Superior temporal gyrus (tissue), 1 donor: ENCODE data around the gene DTWD2.
"Not testable (repeated sequence)": the region's sequence is repeated elsewhere in the genome, so short reads cannot be mapped to it uniquely, and the experiment has no call there.

Source experiments
- DNase-seq: peaks from one replicate; pipeline ENCODE4 v3.0.0-alpha.2; 2016; ENCODE audit errors: extremely low spot score

The DTWD2 gene

GRCh38 chr5:118950354-118950753, 38.0 kb downstream of the DTWD2 start:
- DNase-seq = not testable (repeated sequence)

GRCh38 chr5:118946138-118946800, 42.1 kb downstream of the DTWD2 start:
- no peak for DNase-seq

GRCh38 chr5:118937393-118938061, 50.8 kb downstream of the DTWD2 start:
- no peak for DNase-seq

GRCh38 chr5:118933703-118934102, 54.6 kb downstream of the DTWD2 start:
- no peak for DNase-seq

GRCh38 chr5:118931564-118931963, 56.8 kb downstream of the DTWD2 start:
- DNase-seq = no peak

GRCh38 chr5:118924006-118924389, 64.3 kb downstream of the DTWD2 start:
- DNase-seq = no peak

- no peak for DNase-seq
Observed at GRCh38 chr5:118923295-118924005, 64.9 kb downstream of the DTWD2 start.

- no peak for DNase-seq
Observed at GRCh38 chr5:118921866-118922265, 66.5 kb downstream of the DTWD2 start.

GRCh38 chr5:118919016-118919415, 69.3 kb downstream of the DTWD2 start:
- no peak for DNase-seq

GRCh38 chr5:118918232-118918631, 70.1 kb downstream of the DTWD2 start:
- no peak for DNase-seq

- not testable (repeated sequence) for DNase-seq
Observed at GRCh38 chr5:118907536-118907935, 80.8 kb downstream of the DTWD2 start.

GRCh38 chr5:118906947-118907346, 81.4 kb downstream of the DTWD2 start:
- DNase-seq = no peak

GRCh38 chr5:118905196-118905595, 83.2 kb downstream of the DTWD2 start:
- DNase-seq = no peak

- DNase-seq = no peak
Observed at GRCh38 chr5:118902656-118903438, 85.5 kb downstream of the DTWD2 start.

- DNase-seq = no peak
Observed at GRCh38 chr5:118894709-118895108, 93.6 kb downstream of the DTWD2 start.

- no peak for DNase-seq
Observed at GRCh38 chr5:118891252-118891651, 97.1 kb downstream of the DTWD2 start.

- DNase-seq = no peak
Observed at GRCh38 chr5:118889165-118889564, 99.2 kb downstream of the DTWD2 start.

GRCh38 chr5:118888556-118888955, 99.8 kb downstream of the DTWD2 start:
- DNase-seq = no peak

- DNase-seq = no peak
Observed at GRCh38 chr5:118883362-118883761, 105.0 kb downstream of the DTWD2 start.

- DNase-seq = no peak
Observed at GRCh38 chr5:118882666-118883065, 105.7 kb downstream of the DTWD2 start.

- DNase-seq = not testable (repeated sequence)
Observed at GRCh38 chr5:118876852-118877251, 111.5 kb downstream of the DTWD2 start.

- no peak for DNase-seq
Observed at GRCh38 chr5:118875131-118875530, 113.2 kb downstream of the DTWD2 start.
